Liver (tissue), 9 donors: ENCODE measurements around the gene BRINP3. TPM values are rescaled to one million over a fixed set of nuclear protein-coding genes. Genes with fewer than 3 reads are reported as not detected.

Experiments used
- DNase-seq: peaks from one replicate; pipeline ENCODE4 v3.0.0-alpha.2; 2017; ENCODE audit warnings: low spot score
- H3K27ac ChIP-seq, 2 donors: one replicate each; pipeline ENCODE4 v1.7.0; 2013; ENCODE audit warnings: inconsistent platforms in 2 of 2, low read length in 2 of 2, control low read depth in 1 of 2, low read depth in 1 of 2, mild to moderate bottlenecking in 1 of 2
- H3K27me3 ChIP-seq, 4 donors: one replicate each; pipeline versions ENCODE4 v1.6.1 to v1.7.0; 2013; ENCODE audit warnings: low read length in 3 of 4, inconsistent platforms in 1 of 4, mild to moderate bottlenecking in 1 of 4, moderate library complexity in 1 of 4; ENCODE audit not compliant: control insufficient read depth in 4 of 4, insufficient read depth in 4 of 4
- H3K36me3 ChIP-seq, 4 donors: one replicate each; pipeline versions ENCODE4 v1.6.1 to v1.7.0; 2013; ENCODE audit warnings: low read length in 3 of 4, mild to moderate bottlenecking in 3 of 4, low read depth in 1 of 4, moderate library complexity in 1 of 4; ENCODE audit not compliant: control insufficient read depth in 4 of 4, insufficient read depth in 3 of 4
- H3K4me1 ChIP-seq, 4 donors: one replicate each; pipeline versions ENCODE4 v1.6.1 to v1.7.0; 2013; ENCODE audit warnings: low read length in 3 of 4, mild to moderate bottlenecking in 3 of 4, moderate library complexity in 1 of 4; ENCODE audit not compliant: control insufficient read depth in 4 of 4, insufficient read depth in 4 of 4
- H3K4me3 ChIP-seq, 3 donors: one replicate each; pipeline versions ENCODE4 v1.6.1 to v1.7.0; 2013; ENCODE audit warnings: low read length in 3 of 3, control low read depth in 1 of 3, low read depth in 1 of 3, mild to moderate bottlenecking in 1 of 3
- H3K9ac ChIP-seq, 2 donors: one replicate each; pipeline ENCODE4 v1.7.0; 2013; ENCODE audit warnings: low read length in 2 of 2, mild to moderate bottlenecking in 2 of 2, moderate library complexity in 2 of 2, control low read depth in 1 of 2, low read depth in 1 of 2
- H3K9me3 ChIP-seq, 4 donors: one replicate each; pipeline versions ENCODE4 v1.6.1 to v1.7.0; 2013; ENCODE audit warnings: low read length in 3 of 4; ENCODE audit not compliant: control insufficient read depth in 4 of 4
- ATF3 ChIP-seq: IDR thresholded peaks from 2 replicates; pipeline ENCODE4 v1.6.1; 2016; ENCODE audit warnings: antibody characterized with exemption
- EGR1 ChIP-seq, 2 donors: IDR thresholded peaks; 2 replicates each; pipeline ENCODE4 v1.6.1; 2016 to 2018; ENCODE audit warnings: antibody characterized with exemption in 2 of 2, low read depth in 2 of 2
- FOXA1 ChIP-seq: IDR thresholded peaks from 2 replicates; pipeline ENCODE4 v1.6.1; 2016; ENCODE audit warnings: antibody characterized with exemption
- FOXA2 ChIP-seq: IDR thresholded peaks from 2 replicates; pipeline ENCODE4 v1.6.1; 2016; ENCODE audit warnings: antibody characterized with exemption
- GABPA ChIP-seq, 2 donors: IDR thresholded peaks in 1 of 2; conservative IDR thresholded peaks in 1 of 2; 2 replicates each; pipeline ENCODE4 v1.6.1; 2016; ENCODE audit warnings: antibody characterized with exemption in 2 of 2, mild to moderate bottlenecking in 1 of 2, moderate library complexity in 1 of 2
- HNF4A ChIP-seq, 2 donors: conservative IDR thresholded peaks; 2 replicates each; pipeline ENCODE4 v1.6.1; 2016; ENCODE audit warnings: antibody characterized with exemption in 2 of 2, mild to moderate bottlenecking in 2 of 2
- HNF4G ChIP-seq: IDR thresholded peaks from 2 replicates; pipeline ENCODE4 v1.6.1; 2016; ENCODE audit warnings: antibody characterized with exemption
- JUND ChIP-seq, 2 donors: IDR thresholded peaks; 2 replicates each; pipeline ENCODE4 v1.6.1; 2016; ENCODE audit warnings: antibody characterized with exemption in 2 of 2
- MAX ChIP-seq: IDR thresholded peaks from 2 replicates; pipeline ENCODE4 v1.6.1; 2016; ENCODE audit warnings: antibody characterized with exemption
- NR2F2 ChIP-seq: IDR thresholded peaks from 2 replicates; pipeline ENCODE4 v1.6.1; 2016; ENCODE audit warnings: antibody characterized with exemption
- RAD21 ChIP-seq, 2 donors: IDR thresholded peaks; 2 replicates each; pipeline ENCODE4 v1.6.1; 2016; ENCODE audit warnings: antibody characterized with exemption in 2 of 2, mild to moderate bottlenecking in 2 of 2
- RXRA ChIP-seq, 2 donors: IDR thresholded peaks; 2 replicates each; pipeline ENCODE4 v1.6.1; 2017 to 2018; ENCODE audit warnings: antibody characterized with exemption in 2 of 2, mild to moderate bottlenecking in 1 of 2
- SP1 ChIP-seq: IDR thresholded peaks from 2 replicates; pipeline ENCODE4 v1.6.1; 2018; ENCODE audit warnings: antibody characterized with exemption, mild to moderate bottlenecking
- TAF1 ChIP-seq: conservative IDR thresholded peaks from 2 replicates; pipeline ENCODE4 v1.6.1; 2016; ENCODE audit warnings: antibody characterized with exemption, mild to moderate bottlenecking
- YY1 ChIP-seq: IDR thresholded peaks from 2 replicates; pipeline ENCODE4 v1.6.1; 2016; ENCODE audit warnings: antibody characterized with exemption, mild to moderate bottlenecking
- WGBS: extraction: QIAGEN DNeasy Blood & Tissue Kit; methylation state at CpG from one replicate; pipeline ENCODE4 v1.1.7; 2013; 5-methylcytosine and 5-hydroxymethylcytosine counted together
- polyA plus RNA-seq, 2 donors: library from polyadenylated mRNA; stranded (reverse) in 1 of 2; unstranded in 1 of 2; fragments of 200-250 nt in 1 of 2; fragments of >200 nt in 1 of 2; fragmentation: Nextera tagmentation in 1 of 2; extraction: Ambion mirVana in 1 of 2; gene quantifications; one replicate each; pipeline versions ENCODE4 v1.2.1 to v1.2.3, GENCODE V29; 2013 to 2015
- total RNA-seq, 2 donors: library from RNA; depleted of rRNA; stranded (reverse); fragments of >200 nt; gene quantifications; one replicate each; pipeline ENCODE4 v1.2.3, GENCODE V29; 2014
- TF ChIP-seq, protein P1 (sequence below): IDR thresholded peaks from 2 replicates; pipeline ENCODE4 v1.6.1; 2016; ENCODE audit warnings: antibody characterized with exemption
- TF ChIP-seq, protein P2 (sequence below): fragments of 150-350 bp; IDR thresholded peaks from 2 replicates; pipeline ENCODE4 v1.5.1; 2017; ENCODE audit warnings: improper control_type of control experiment, low read depth, low read length; ENCODE audit not compliant: missing input control
- donor health status: healthy.
- donor health status: healthy.
- donor health status: healthy.
- donor health status: healthy.
- donor health status: healthy.

The BRINP3 gene
- total and polyA plus RNA-seq, 4 donors, result 0.02 TPM; not detected in 3

- no peaks in the 10 kb centered on the region for H3K4me1 ChIP-seq
- TF ChIP-seq YY1 (no peak), ATF3 (no peak), HNF4G (no peak), FOXA2 (no peak), SP1 (no peak), TAF1 (no peak), MAX (no peak), FOXA1 (no peak), EGR1 (IDR thresholded peaks at IDR 0.05; ENCODE audit: low read depth in 2 of 2) (no peak), RAD21 (IDR thresholded peaks at IDR 0.05) (no peak), NR2F2 (no peak)
- TF ChIP-seq, protein P1, sequence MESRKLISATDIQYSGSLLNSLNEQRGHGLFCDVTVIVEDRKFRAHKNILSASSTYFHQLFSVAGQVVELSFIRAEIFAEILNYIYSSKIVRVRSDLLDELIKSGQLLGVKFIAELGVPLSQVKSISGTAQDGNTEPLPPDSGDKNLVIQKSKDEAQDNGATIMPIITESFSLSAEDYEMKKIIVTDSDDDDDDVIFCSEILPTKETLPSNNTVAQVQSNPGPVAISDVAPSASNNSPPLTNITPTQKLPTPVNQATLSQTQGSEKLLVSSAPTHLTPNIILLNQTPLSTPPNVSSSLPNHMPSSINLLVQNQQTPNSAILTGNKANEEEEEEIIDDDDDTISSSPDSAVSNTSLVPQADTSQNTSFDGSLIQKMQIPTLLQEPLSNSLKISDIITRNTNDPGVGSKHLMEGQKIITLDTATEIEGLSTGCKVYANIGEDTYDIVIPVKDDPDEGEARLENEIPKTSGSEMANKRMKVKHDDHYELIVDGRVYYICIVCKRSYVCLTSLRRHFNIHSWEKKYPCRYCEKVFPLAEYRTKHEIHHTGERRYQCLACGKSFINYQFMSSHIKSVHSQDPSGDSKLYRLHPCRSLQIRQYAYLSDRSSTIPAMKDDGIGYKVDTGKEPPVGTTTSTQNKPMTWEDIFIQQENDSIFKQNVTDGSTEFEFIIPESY, result no peak
- TF ChIP-seq, protein P2, sequence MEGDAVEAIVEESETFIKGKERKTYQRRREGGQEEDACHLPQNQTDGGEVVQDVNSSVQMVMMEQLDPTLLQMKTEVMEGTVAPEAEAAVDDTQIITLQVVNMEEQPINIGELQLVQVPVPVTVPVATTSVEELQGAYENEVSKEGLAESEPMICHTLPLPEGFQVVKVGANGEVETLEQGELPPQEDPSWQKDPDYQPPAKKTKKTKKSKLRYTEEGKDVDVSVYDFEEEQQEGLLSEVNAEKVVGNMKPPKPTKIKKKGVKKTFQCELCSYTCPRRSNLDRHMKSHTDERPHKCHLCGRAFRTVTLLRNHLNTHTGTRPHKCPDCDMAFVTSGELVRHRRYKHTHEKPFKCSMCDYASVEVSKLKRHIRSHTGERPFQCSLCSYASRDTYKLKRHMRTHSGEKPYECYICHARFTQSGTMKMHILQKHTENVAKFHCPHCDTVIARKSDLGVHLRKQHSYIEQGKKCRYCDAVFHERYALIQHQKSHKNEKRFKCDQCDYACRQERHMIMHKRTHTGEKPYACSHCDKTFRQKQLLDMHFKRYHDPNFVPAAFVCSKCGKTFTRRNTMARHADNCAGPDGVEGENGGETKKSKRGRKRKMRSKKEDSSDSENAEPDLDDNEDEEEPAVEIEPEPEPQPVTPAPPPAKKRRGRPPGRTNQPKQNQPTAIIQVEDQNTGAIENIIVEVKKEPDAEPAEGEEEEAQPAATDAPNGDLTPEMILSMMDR, result no peak
- no peak overlapping the region for H3K27ac ChIP-seq
- no peak overlapping the region for H3K4me3 ChIP-seq
- no peak for DNase-seq
- H3K36me3 ChIP-seq, result no peaks in the 10 kb centered on the region
- WGBS, result 56% methylated on average over 2 of the region's 2 CpGs
- H3K9ac ChIP-seq, result no peak overlapping the region
- H3K9me3 ChIP-seq, result no peaks in the 10 kb centered on the region
- no peaks in the 10 kb centered on the region for H3K27me3 ChIP-seq
Measured at GRCh38 chr1:190119683-190120082, 358.0 kb downstream of the BRINP3 start.

DNA sequence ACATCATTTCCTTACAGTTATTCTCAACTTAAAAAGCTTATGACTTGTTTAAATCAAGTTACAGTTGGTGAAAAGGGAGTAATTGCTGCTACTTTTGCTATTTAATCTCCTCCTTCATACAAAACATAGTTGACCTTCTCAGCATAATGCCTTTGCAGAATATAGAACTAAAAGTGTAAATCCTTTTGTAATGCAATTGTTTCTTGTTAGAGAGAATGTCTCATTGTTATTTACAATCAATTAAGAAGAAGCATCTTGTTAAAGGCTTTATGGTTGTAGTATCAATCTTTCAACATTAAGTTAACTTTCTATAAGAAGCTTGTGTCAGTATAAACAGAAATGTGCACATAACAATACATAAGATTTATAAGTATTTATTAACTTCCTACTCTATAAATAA lies 360.7 kb downstream of the BRINP3 start:
- Histone ChIP-seq H3K4me1 (no peaks in the 10 kb centered on the region), H3K27ac (no peak overlapping the region), H3K9ac (no peak overlapping the region), H3K4me3 (no peak overlapping the region), H3K27me3 (no peaks in the 10 kb centered on the region), H3K9me3 (no peaks in the 10 kb centered on the region), H3K36me3 (no peaks in the 10 kb centered on the region)
- TF ChIP-seq HNF4A (conservative IDR thresholded peaks at IDR 0.05), result no peak
- no peak for TF ChIP-seq TAF1
- no peak for TF ChIP-seq NR2F2
- no peak for TF ChIP-seq FOXA2
- no peak for TF ChIP-seq EGR1 (IDR thresholded peaks at IDR 0.05; ENCODE audit: low read depth in 2 of 2)
- no peak for TF ChIP-seq YY1
- TF ChIP-seq GABPA (IDR thresholded peaks at IDR 0.05 in 1 of 2, conservative IDR thresholded peaks at IDR 0.05 in 1 of 2), result no peak
- TF ChIP-seq RXRA (IDR thresholded peaks at IDR 0.05), result no peak
- DNase-seq, result no peak

DNA sequence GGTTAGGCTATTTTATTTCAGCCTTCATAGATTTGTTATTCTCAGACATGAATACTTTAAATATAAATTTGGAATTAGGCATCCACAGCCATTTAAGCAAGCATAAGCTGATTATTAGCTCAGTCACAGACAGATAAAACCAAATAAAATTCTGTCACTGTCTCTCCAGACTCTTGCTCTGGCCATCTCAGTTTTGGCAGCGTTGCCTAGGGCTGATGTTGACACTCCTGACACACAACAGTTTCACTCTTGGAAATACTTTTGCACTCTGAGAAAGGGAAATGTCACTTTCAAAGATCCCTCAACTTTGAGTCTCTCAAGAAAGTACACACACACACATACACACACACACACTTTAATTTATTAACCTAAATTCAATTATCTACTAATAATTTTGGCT lies 372.7 kb downstream of the BRINP3 start:
- Histone ChIP-seq H3K4me1 (no peaks in the 10 kb centered on the region), H3K4me3 (no peak overlapping the region), H3K9me3 (no peaks in the 10 kb centered on the region), H3K27ac (no peak overlapping the region), H3K36me3 (no peaks in the 10 kb centered on the region), H3K27me3 (no peaks in the 10 kb centered on the region), H3K9ac (no peak overlapping the region)
- 18% methylated on average over 1 of the region's 1 CpG for WGBS
- TF ChIP-seq GABPA (IDR thresholded peaks at IDR 0.05 in 1 of 2, conservative IDR thresholded peaks at IDR 0.05 in 1 of 2), result no peak
- no peak for TF ChIP-seq FOXA2
- TF ChIP-seq HNF4G, result no peak
- no peak for TF ChIP-seq FOXA1
- TF ChIP-seq YY1, result no peak
- no peak for TF ChIP-seq HNF4A (conservative IDR thresholded peaks at IDR 0.05)
- TF ChIP-seq JUND (IDR thresholded peaks at IDR 0.05), result no peak
- TF ChIP-seq ATF3, result no peak
- no peak for TF ChIP-seq MAX
- no peak for TF ChIP-seq RAD21 (IDR thresholded peaks at IDR 0.05)
- TF ChIP-seq RXRA (IDR thresholded peaks at IDR 0.05), result no peak
- no peak for DNase-seq
